GM23338 (cell line): Measurements from ENCODE around the gene C6orf136. TPM values are rescaled to one million over a fixed set of nuclear protein-coding genes. Genes with fewer than 3 reads are reported as not detected.

Source experiments
- ATAC-seq: fragments of 200-7000 bp; cut with Tn5 transposase; 3 replicates; pipeline ENCODE4 v1.9.1; 2020
- DNase-seq: peaks from one replicate; pipeline ENCODE4 v3.0.0-alpha.2; 2015; ENCODE audit warnings: low spot score
- H2AFZ ChIP-seq: fragments of 200-600 bp; sonication (generic); 2 replicates; pipeline ENCODE4 v1.8.0; 2016; ENCODE audit warnings: antibody characterized with exemption, mild to moderate bottlenecking, moderate library complexity
- H3F3A ChIP-seq: fragments of 200-600 bp; sonication (generic); replicated peaks from 2 replicates; pipeline ENCODE4 v1.8.0; 2017; ENCODE audit warnings: antibody characterized with exemption, mixed run types, low read depth
- H3K27ac ChIP-seq: fragments of 200-600 bp; sonication (generic); 2 replicates; pipeline ENCODE4 v1.6.1; 2016; ENCODE audit warnings: low read depth
- H3K27me3 ChIP-seq: fragments of 200-600 bp; sonication (generic); 2 replicates; pipeline ENCODE4 v1.8.0; 2016; ENCODE audit warnings: mild to moderate bottlenecking, mixed run types, moderate library complexity; ENCODE audit not compliant: insufficient read depth
- H3K36me3 ChIP-seq: fragments of 200-600 bp; sonication (generic); 2 replicates; pipeline ENCODE4 v1.8.0; 2016; ENCODE audit warnings: mild to moderate bottlenecking; ENCODE audit not compliant: insufficient read depth
- H3K4me1 ChIP-seq: fragments of 200-600 bp; sonication (generic); 2 replicates; pipeline ENCODE4 v1.8.0; 2016; ENCODE audit warnings: mild to moderate bottlenecking, moderate library complexity; ENCODE audit not compliant: insufficient read depth
- H3K4me2 ChIP-seq: fragments of 200-600 bp; sonication (generic); 2 replicates; pipeline ENCODE4 v1.7.1; 2017; ENCODE audit warnings: mixed run types
- H3K4me3 ChIP-seq: fragments of 200-600 bp; sonication (generic); 2 replicates; pipeline ENCODE4 v1.6.1; 2016; ENCODE audit warnings: mixed run types
- H3K79me2 ChIP-seq: fragments of 200-600 bp; sonication (generic); replicated peaks from 2 replicates; pipeline ENCODE4 v1.8.0; 2017; ENCODE audit warnings: mild to moderate bottlenecking; ENCODE audit not compliant: insufficient read depth
- H3K9me2 ChIP-seq: fragments of 200-600 bp; sonication (generic); 2 replicates; pipeline ENCODE4 v1.8.0; 2017; ENCODE audit not compliant: insufficient read depth
- H4K20me1 ChIP-seq: fragments of 200-600 bp; sonication (generic); replicated peaks from 2 replicates; pipeline ENCODE4 v1.8.0; 2017; ENCODE audit warnings: mild to moderate bottlenecking; ENCODE audit not compliant: insufficient read depth
- H3K27ac Mint-ChIP-seq: 2 replicates; pipeline ENCODE4 v1.8.0; 2020; ENCODE audit warnings: inconsistent platforms, mild to moderate bottlenecking, moderate library complexity, mixed read lengths
- H3K27me3 Mint-ChIP-seq: 3 replicates; pipeline ENCODE4 v1.8.0; 2022; ENCODE audit warnings: low read depth, mild to moderate bottlenecking, moderate library complexity, mixed read lengths, inconsistent platforms; ENCODE audit not compliant: insufficient read depth, poor library complexity
- H3K36me3 Mint-ChIP-seq: 3 replicates; pipeline ENCODE4 v1.8.0; 2021; ENCODE audit warnings: low read depth, mild to moderate bottlenecking, inconsistent platforms, moderate library complexity, mixed read lengths
- H3K4me1 Mint-ChIP-seq: 3 replicates; pipeline ENCODE4 v1.8.0; 2020; ENCODE audit warnings: mild to moderate bottlenecking, inconsistent platforms, mixed read lengths
- H3K4me3 Mint-ChIP-seq: 3 replicates; pipeline ENCODE4 v1.8.0; 2021; ENCODE audit warnings: moderate library complexity, mild to moderate bottlenecking, inconsistent platforms, mixed read lengths
- H3K9me3 Mint-ChIP-seq: 3 replicates; pipeline ENCODE4 v1.8.0; 2020; ENCODE audit warnings: moderate library complexity, mild to moderate bottlenecking, inconsistent platforms, mixed read lengths
- CTCF ChIP-seq, 2 experiments: fragments of 200-600 bp in 1 of 2; sonication (generic) in 1 of 2; conservative IDR thresholded peaks; 2 replicates each; pipeline versions ENCODE4 v1.5.1 to v1.6.1; 2016 to 2017; ENCODE audit warnings: antibody characterized with exemption in 2 of 2, low read depth in 2 of 2, mild to moderate bottlenecking in 2 of 2, moderate library complexity in 1 of 2
- NANOG ChIP-seq: IDR thresholded peaks from 2 replicates; pipeline ENCODE4 v1.6.1; 2016; ENCODE audit warnings: antibody characterized with exemption, borderline replicate concordance
- STAT1 ChIP-seq: IDR thresholded peaks from one replicate; pipeline ENCODE4 v1.6.1; 2016; ENCODE audit warnings: antibody characterized with exemption; ENCODE audit not compliant: unreplicated experiment
- ZNF331 ChIP-seq: fragments of 250-450 bp; sonication (Bioruptor Pico); IDR thresholded peaks from 2 replicates; pipeline ENCODE4 v1.5.0; 2020; ENCODE audit warnings: low read depth, mild to moderate bottlenecking, moderate library complexity
- polyA plus RNA-seq: library from polyadenylated mRNA; unstranded; fragments of >200 nt; fragmentation: Nextera tagmentation; extraction: Ambion mirVana; gene quantifications from 2 replicates; pipeline ENCODE4 v1.2.1, GENCODE V29; 2016
- total RNA-seq: library from RNA; depleted of rRNA; stranded (reverse); fragments of >200 nt; shearing (Covaris generic); gene quantifications from 2 replicates; pipeline ENCODE4 v1.2.3, GENCODE V29; 2014

The C6orf136 gene
- total and polyA plus RNA-seq, 2 experiments from 2014 or later = 12.5 to 27.5 TPM

GRCh38 chr6:30676660-30677285 is 29.8 kb downstream of the C6orf136 start:
- Mint-ChIP-seq H3K36me3 (peaks cover 22% of the 10 kb centered on the region), H3K27me3 (peaks cover 4% of the 10 kb centered on the region), H3K4me3 (no peak overlapping the region), H3K9me3 (no peaks in the 10 kb centered on the region), H3K4me1 (peaks cover 14% of the 10 kb centered on the region), H3K27ac (no peak overlapping the region)
- ATAC-seq (no peak), DNase-seq (no peak)
- Histone ChIP-seq H3K27me3 (no peaks in the 10 kb centered on the region), H3K4me1 (peaks cover 9% of the 10 kb centered on the region; the same call in 1 of the 2 replicates), H4K20me1 (no peaks in the 10 kb centered on the region; the same call in none of the 2 replicates), H3F3A (0 out of 2 replicates have a peak, but pooled peaks cover 3% of the 10 kb centered on the region), H3K36me3 (peaks cover 5% of the 10 kb centered on the region; the same call in 1 of the 2 replicates), H3K9me2 (no peaks in the 10 kb centered on the region), H3K4me2 (no peak overlapping the region), H2AFZ (no peak overlapping the region), H3K4me3 (no peak overlapping the region), H3K27ac (peak overlapping the region; percentile 52; the same call in 1 of the 2 replicates), H3K79me2 (peaks cover 7% of the 10 kb centered on the region)
- TF ChIP-seq NANOG = no peak

- Histone ChIP-seq H3K4me2 (peak overlapping the region; percentile 86), H2AFZ (no peak overlapping the region), H3K36me3 (peaks cover 5% of the 10 kb centered on the region; the same call in 1 of the 2 replicates), H3K4me1 (peaks cover 31% of the 10 kb centered on the region), H4K20me1 (no peaks in the 10 kb centered on the region; the same call in 1 of the 2 replicates), H3F3A (0 out of 2 replicates have a peak, but pooled peaks cover 5% of the 10 kb centered on the region), H3K27ac (no peak overlapping the region), H3K79me2 (peaks cover 14% of the 10 kb centered on the region), H3K27me3 (no peaks in the 10 kb centered on the region), H3K4me3 (peak overlapping the region; percentile 55), H3K9me2 (no peaks in the 10 kb centered on the region)
- peaks cover 22% of the 10 kb centered on the region for H3K36me3 Mint-ChIP-seq
- H3K27ac Mint-ChIP-seq = no peak overlapping the region; the same call in 1 of the 2 replicates
- peak overlapping the region; percentile 70 for H3K4me3 Mint-ChIP-seq
- H3K4me1 Mint-ChIP-seq = peaks cover 38% of the 10 kb centered on the region
- DNase-seq (peak; percentile 88), ATAC-seq (peak; percentile 87)
- H3K27me3 Mint-ChIP-seq = peaks cover 7% of the 10 kb centered on the region
- H3K9me3 Mint-ChIP-seq = no peaks in the 10 kb centered on the region
- peak; percentile 97 to 98 for TF ChIP-seq CTCF (conservative IDR thresholded peaks at IDR 0.05; ENCODE audit: low read depth in 2 of 2)
- TF ChIP-seq STAT1 = no peak
Measured at GRCh38 chr6:30678964-30679726, 32.2 kb downstream of the C6orf136 start.

GRCh38 chr6:30679765-30680535 is 33.0 kb downstream of the C6orf136 start:
- H3K4me1 ChIP-seq = peaks cover 34% of the 10 kb centered on the region
- H2AFZ ChIP-seq = no peak overlapping the region
- ATAC-seq (peak; percentile 3; the same call in 2 of the 3 replicates), DNase-seq (no peak)
- peaks cover 43% of the 10 kb centered on the region for H3K4me1 Mint-ChIP-seq
- peaks cover 5% of the 10 kb centered on the region; the same call in 1 of the 2 replicates for H3K36me3 ChIP-seq
- no peaks in the 10 kb centered on the region for H3K9me3 Mint-ChIP-seq
- H4K20me1 ChIP-seq = no peaks in the 10 kb centered on the region; the same call in 1 of the 2 replicates
- no peak overlapping the region for H3K27ac Mint-ChIP-seq
- H3K4me2 ChIP-seq = peak overlapping the region; percentile 86
- no peaks in the 10 kb centered on the region for H3K27me3 ChIP-seq
- no peak overlapping the region for H3K27ac ChIP-seq
- 0 out of 2 replicates have a peak, but pooled peaks cover 5% of the 10 kb centered on the region for H3F3A ChIP-seq
- H3K27me3 Mint-ChIP-seq = peaks cover 7% of the 10 kb centered on the region
- peak overlapping the region; percentile 70; the same call in 1 of the 3 replicates for H3K4me3 Mint-ChIP-seq
- peaks cover 15% of the 10 kb centered on the region for H3K79me2 ChIP-seq
- H3K36me3 Mint-ChIP-seq = peaks cover 22% of the 10 kb centered on the region
- peak overlapping the region; percentile 55; the same call in 1 of the 2 replicates for H3K4me3 ChIP-seq
- H3K9me2 ChIP-seq = no peaks in the 10 kb centered on the region
- TF ChIP-seq ZNF331 (CRISPR knock-in tag) = no peak
